ENCODE measurements around the gene DPP6. TPM values are rescaled to one million over a fixed set of nuclear protein-coding genes. Genes with fewer than 3 reads are reported as not detected.

DPP6 gene
- total RNA-seq, 4 donors from 2014 or later, result 0.94 to 1.9 TPM; not detected in 2

DNA sequence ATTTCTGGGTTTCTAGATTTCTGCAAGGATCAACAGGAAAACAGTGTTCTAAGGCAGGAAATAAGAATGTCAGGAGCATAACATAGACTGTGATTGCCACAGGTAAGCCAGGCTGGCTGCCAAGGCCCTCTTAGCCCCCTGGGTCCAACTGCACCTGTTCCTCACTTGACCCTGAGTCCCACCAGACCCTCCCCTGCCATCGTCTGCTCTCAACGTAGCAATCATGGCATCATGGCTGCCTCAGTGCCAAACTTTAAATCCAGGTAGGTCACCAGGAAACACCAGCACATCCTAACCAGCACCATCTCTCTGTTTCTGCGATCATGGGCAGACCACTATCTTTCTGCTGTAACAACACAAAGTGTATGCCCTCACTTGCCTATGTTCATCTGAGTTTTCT is 683.6 kb downstream of the DPP6 start:
- Histone ChIP-seq H3K27ac (no peak overlapping the region), H3K36me3 (no peaks in the 10 kb centered on the region), H3K4me1 (no peaks in the 10 kb centered on the region), H3K9me3 (no peaks in the 10 kb centered on the region), H3K4me3 (no peak overlapping the region), H3K27me3 (no peaks in the 10 kb centered on the region)
- intact Hi-C loops (cut with DNase I; ENCODE audit: low total_unique reads), result no loop called here
- no peak for DNase-seq
- no peak for ATAC-seq
- TF ChIP-seq, protein P1, sequence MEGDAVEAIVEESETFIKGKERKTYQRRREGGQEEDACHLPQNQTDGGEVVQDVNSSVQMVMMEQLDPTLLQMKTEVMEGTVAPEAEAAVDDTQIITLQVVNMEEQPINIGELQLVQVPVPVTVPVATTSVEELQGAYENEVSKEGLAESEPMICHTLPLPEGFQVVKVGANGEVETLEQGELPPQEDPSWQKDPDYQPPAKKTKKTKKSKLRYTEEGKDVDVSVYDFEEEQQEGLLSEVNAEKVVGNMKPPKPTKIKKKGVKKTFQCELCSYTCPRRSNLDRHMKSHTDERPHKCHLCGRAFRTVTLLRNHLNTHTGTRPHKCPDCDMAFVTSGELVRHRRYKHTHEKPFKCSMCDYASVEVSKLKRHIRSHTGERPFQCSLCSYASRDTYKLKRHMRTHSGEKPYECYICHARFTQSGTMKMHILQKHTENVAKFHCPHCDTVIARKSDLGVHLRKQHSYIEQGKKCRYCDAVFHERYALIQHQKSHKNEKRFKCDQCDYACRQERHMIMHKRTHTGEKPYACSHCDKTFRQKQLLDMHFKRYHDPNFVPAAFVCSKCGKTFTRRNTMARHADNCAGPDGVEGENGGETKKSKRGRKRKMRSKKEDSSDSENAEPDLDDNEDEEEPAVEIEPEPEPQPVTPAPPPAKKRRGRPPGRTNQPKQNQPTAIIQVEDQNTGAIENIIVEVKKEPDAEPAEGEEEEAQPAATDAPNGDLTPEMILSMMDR (IDR thresholded peaks at IDR 0.05 in 4 of 5, conservative IDR thresholded peaks at IDR 0.05 in 1 of 5), result no peak
- no peak for TF ChIP-seq POLR2A (IDR thresholded peaks at IDR 0.05)
- in situ Hi-C loops (cut with MboI; ENCODE audit: low sequenced_read_pairs in 4 of 4), result no loop called here

DNA sequence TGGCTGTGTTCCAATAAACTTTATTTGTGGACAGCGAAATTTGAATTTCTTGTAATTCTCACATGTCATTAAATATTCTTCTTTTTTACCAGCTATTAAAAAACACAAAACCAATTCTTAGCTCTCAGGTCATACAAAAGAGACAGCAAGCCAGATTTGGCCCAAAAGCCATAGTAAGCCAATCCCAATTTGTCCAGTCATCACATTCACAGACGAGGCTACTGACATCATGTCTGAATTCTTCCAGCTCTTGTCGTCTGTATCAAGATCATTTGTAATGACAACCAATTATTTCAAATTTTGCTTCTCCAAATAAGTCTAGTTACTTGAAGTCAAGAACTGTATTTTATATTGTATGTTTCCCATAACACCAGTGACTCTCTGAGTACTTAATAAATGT is 684.2 kb downstream of the DPP6 start:
- no peak for DNase-seq
- in situ Hi-C loops (cut with MboI; ENCODE audit: low sequenced_read_pairs in 4 of 4), result no loop called here
- no peaks in the 10 kb centered on the region for H3K4me1 ChIP-seq
- intact Hi-C loops (cut with DNase I; ENCODE audit: low total_unique reads), result no loop called here
- TF ChIP-seq, protein P1 (IDR thresholded peaks at IDR 0.05 in 4 of 5, conservative IDR thresholded peaks at IDR 0.05 in 1 of 5), result no peak
- TF ChIP-seq POLR2A (IDR thresholded peaks at IDR 0.05), result no peak
- no peak for ATAC-seq
- no peaks in the 10 kb centered on the region for H3K36me3 ChIP-seq
- no peaks in the 10 kb centered on the region for H3K27me3 ChIP-seq
- no peaks in the 10 kb centered on the region for H3K9me3 ChIP-seq
- no peak overlapping the region for H3K4me3 ChIP-seq
- H3K27ac ChIP-seq, result no peak overlapping the region

DNA sequence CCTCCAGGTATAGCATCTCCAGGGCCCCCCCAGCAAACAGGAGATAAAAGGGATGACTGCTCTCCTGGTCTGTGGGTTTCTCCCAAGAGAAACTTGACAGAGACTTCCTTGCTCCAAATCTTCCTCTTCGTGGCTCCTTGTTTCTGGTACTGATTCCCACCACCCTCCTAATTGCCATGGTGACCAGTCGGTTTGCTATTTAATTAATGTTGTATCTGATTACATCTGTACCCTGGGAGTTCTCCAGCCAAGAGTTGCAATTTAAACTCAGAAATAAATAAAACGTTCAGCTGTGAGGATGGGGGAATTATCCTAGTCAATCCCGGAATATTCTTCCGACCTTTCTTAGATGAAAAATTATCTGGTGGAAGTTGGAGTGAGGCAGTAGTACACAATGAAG is 686.0 kb downstream of the DPP6 start:
- no peaks in the 10 kb centered on the region for H3K4me1 ChIP-seq
- in situ Hi-C loops (cut with MboI; ENCODE audit: low sequenced_read_pairs in 4 of 4) (no loop called here), intact Hi-C loops (cut with DNase I; ENCODE audit: low total_unique reads) (no loop called here)
- no peaks in the 10 kb centered on the region for H3K9me3 ChIP-seq
- no peak overlapping the region for H3K4me3 ChIP-seq
- TF ChIP-seq, protein P1 (IDR thresholded peaks at IDR 0.05 in 4 of 5, conservative IDR thresholded peaks at IDR 0.05 in 1 of 5), result no peak
- TF ChIP-seq POLR2A (IDR thresholded peaks at IDR 0.05), result no peak
- no peaks in the 10 kb centered on the region for H3K36me3 ChIP-seq
- no peak for ATAC-seq
- no peak overlapping the region for H3K27ac ChIP-seq
- DNase-seq, result no peak
- H3K27me3 ChIP-seq, result no peaks in the 10 kb centered on the region

DNA sequence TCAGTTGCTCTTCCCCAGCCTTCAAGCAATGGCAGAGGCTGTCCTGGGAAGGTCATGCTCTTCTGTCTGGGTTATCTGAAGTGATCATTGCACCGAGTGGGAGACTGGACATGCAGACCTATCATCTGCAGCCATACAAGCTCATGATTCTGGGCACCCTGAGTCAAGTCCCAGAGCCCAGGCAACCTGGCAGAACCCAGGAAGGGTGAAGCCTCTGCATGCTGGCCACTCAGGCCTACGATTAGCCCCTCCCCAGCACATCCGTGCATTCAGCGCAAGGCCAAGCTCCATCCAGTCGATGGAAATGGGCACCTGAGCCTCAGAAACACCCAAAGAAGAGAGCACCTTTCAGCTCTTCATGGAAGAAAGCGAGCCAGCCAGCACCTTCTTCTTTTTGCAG is 688.9 kb downstream of the DPP6 start:
- Histone ChIP-seq H3K27ac (no peak overlapping the region), H3K9me3 (no peaks in the 10 kb centered on the region), H3K4me1 (no peaks in the 10 kb centered on the region), H3K4me3 (no peak overlapping the region), H3K36me3 (no peaks in the 10 kb centered on the region), H3K27me3 (no peaks in the 10 kb centered on the region)
- no peak for DNase-seq
- in situ Hi-C loops (cut with MboI; ENCODE audit: low sequenced_read_pairs in 4 of 4) (no loop called here), intact Hi-C loops (cut with DNase I; ENCODE audit: low total_unique reads) (no loop called here)
- TF ChIP-seq, protein P1 (IDR thresholded peaks at IDR 0.05 in 4 of 5, conservative IDR thresholded peaks at IDR 0.05 in 1 of 5), result no peak
- TF ChIP-seq POLR2A (IDR thresholded peaks at IDR 0.05), result no peak
- ATAC-seq, result no peak

DNA sequence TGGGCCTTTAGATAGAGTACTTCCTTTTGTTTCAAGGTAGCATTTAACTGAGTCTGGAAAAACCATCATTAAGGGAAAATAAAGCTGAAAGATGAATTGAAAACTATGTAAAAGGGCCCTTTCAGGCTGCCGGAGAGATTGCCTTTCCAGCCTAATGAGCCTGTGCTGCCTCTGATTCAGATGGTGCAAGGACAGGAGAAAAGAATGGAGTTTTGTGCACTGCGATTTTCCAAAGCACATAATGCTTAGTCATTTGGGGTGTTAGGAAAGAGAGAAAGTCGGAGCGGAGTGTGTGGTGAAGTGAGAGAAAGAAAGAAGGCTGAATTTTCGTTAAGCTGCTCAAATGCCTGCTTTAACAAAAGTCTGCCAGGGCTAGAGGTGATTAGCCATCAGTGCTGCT is 691.0 kb downstream of the DPP6 start:
- intact Hi-C loops (cut with DNase I; ENCODE audit: low total_unique reads), result no loop called here
- Histone ChIP-seq H3K27me3 (no peaks in the 10 kb centered on the region), H3K36me3 (no peaks in the 10 kb centered on the region), H3K4me3 (no peak overlapping the region), H3K27ac (no peak overlapping the region), H3K4me1 (no peaks in the 10 kb centered on the region), H3K9me3 (no peaks in the 10 kb centered on the region)
- in situ Hi-C loops (cut with MboI; ENCODE audit: low sequenced_read_pairs in 4 of 4), result no loop called here
- no peak for TF ChIP-seq POLR2A (IDR thresholded peaks at IDR 0.05)
- DNase-seq (no peak), ATAC-seq (no peak)
